CD14-positive monocyte (primary cell): ENCODE data around the gene DUSP16. TPM values are rescaled to one million over a fixed set of nuclear protein-coding genes. Genes with fewer than 3 reads are reported as not detected.

Source experiments
- DNase-seq, 3 donors: peaks; one replicate each; pipeline ENCODE4 v3.0.0-alpha.2; 2011 to 2022
- H2AFZ ChIP-seq: 2 replicates; pipeline ENCODE4 v1.6.0; 2012; ENCODE audit warnings: mild to moderate bottlenecking, low read depth, low read length, inconsistent platforms; ENCODE audit not compliant: insufficient read depth, poor library complexity, severe bottlenecking
- H3K27ac ChIP-seq, 2 donors: 1 replicate in 1 of 2; 2 replicates in 1 of 2; pipeline ENCODE4 v1.5.1; 2012 to 2013; ENCODE audit warnings: low read length in 2 of 2, control low read depth in 1 of 2, inconsistent platforms in 1 of 2, low read depth in 1 of 2, mild to moderate bottlenecking in 1 of 2
- H3K27me3 ChIP-seq, 2 donors: one replicate each; pipeline versions ENCODE4 v1.6.0 to v1.6.1; 2011 to 2013; ENCODE audit warnings: low read length in 2 of 2; ENCODE audit not compliant: control insufficient read depth in 2 of 2, insufficient read depth in 2 of 2
- H3K36me3 ChIP-seq, 2 donors: replicated peaks in 1 of 2; 1 replicate in 1 of 2; 2 replicates in 1 of 2; pipeline versions ENCODE4 v1.5.1 to v1.6.1; 2012 to 2013; ENCODE audit warnings: low read length in 2 of 2, control low read depth in 1 of 2, inconsistent platforms in 1 of 2, mild to moderate bottlenecking in 1 of 2; ENCODE audit not compliant: insufficient read depth in 2 of 2, control insufficient read depth in 1 of 2
- H3K4me1 ChIP-seq, 2 donors: 1 replicate in 1 of 2; 2 replicates in 1 of 2; pipeline versions ENCODE4 v1.5.1 to v1.6.1; 2012 to 2013; ENCODE audit warnings: low read length in 2 of 2, control low read depth in 1 of 2, inconsistent platforms in 1 of 2, mild to moderate bottlenecking in 1 of 2, moderate library complexity in 1 of 2; ENCODE audit not compliant: insufficient read depth in 2 of 2, control insufficient read depth in 1 of 2
- H3K4me2 ChIP-seq: replicated peaks from 2 replicates; pipeline ENCODE3; 2012; ENCODE audit warnings: low read length, moderate library complexity, mild to moderate bottlenecking; ENCODE audit not compliant: poor library complexity, severe bottlenecking; ENCODE audit errors: extremely low read depth
- H3K4me3 ChIP-seq, 3 experiments: fragments of 200-600 bp in 1 of 3; sonication (generic) in 1 of 3; replicated peaks in 1 of 3; 1 replicate in 2 of 3; 2 replicates in 1 of 3; pipeline ENCODE4 v1.5.1; 2011 to 2013; ENCODE audit warnings: low read length in 3 of 3, mild to moderate bottlenecking in 3 of 3, control low read depth in 2 of 3, low read depth in 2 of 3, inconsistent platforms in 1 of 3, moderate library complexity in 1 of 3
- H3K79me2 ChIP-seq: 2 replicates; pipeline ENCODE4 v1.6.0; 2012; ENCODE audit warnings: mild to moderate bottlenecking, control low read depth, inconsistent platforms, low read length, moderate library complexity; ENCODE audit not compliant: insufficient read depth
- H3K9ac ChIP-seq: 2 replicates; pipeline ENCODE4 v1.6.0; 2017; ENCODE audit warnings: low read length, mild to moderate bottlenecking; ENCODE audit not compliant: insufficient read depth, poor library complexity, severe bottlenecking
- H3K9me3 ChIP-seq, 2 donors: replicated peaks in 1 of 2; 1 replicate in 1 of 2; 2 replicates in 1 of 2; pipeline versions ENCODE4 v1.5.1 to v1.6.1; 2012 to 2013; ENCODE audit warnings: low read length in 2 of 2, control low read depth in 1 of 2; ENCODE audit not compliant: control insufficient read depth in 1 of 2, insufficient read depth in 1 of 2
- H4K20me1 ChIP-seq: 2 replicates; pipeline ENCODE4 v1.6.0; 2012; ENCODE audit warnings: mild to moderate bottlenecking, low read length, control low read depth, moderate library complexity; ENCODE audit not compliant: insufficient read depth
- H3K27ac Mint-ChIP-seq, 7 donors: one replicate each; pipeline ENCODE4 v1.8.0; 2020; ENCODE audit warnings: mild to moderate bottlenecking in 7 of 7, mixed read lengths in 7 of 7, moderate library complexity in 6 of 7, inconsistent platforms in 2 of 7
- H3K27me3 Mint-ChIP-seq, 3 donors: one replicate each; pipeline ENCODE4 v1.8.0; 2021 to 2022; ENCODE audit warnings: low read depth in 3 of 3, mild to moderate bottlenecking in 3 of 3, mixed read lengths in 3 of 3, moderate library complexity in 3 of 3, inconsistent platforms in 1 of 3
- H3K36me3 Mint-ChIP-seq, 2 donors: one replicate each; pipeline ENCODE4 v1.8.0; 2020; ENCODE audit warnings: mixed read lengths in 2 of 2, inconsistent platforms in 1 of 2, mild to moderate bottlenecking in 1 of 2
- H3K4me1 Mint-ChIP-seq: one replicate; pipeline ENCODE4 v1.8.0; 2020; ENCODE audit warnings: mild to moderate bottlenecking, mixed read lengths
- H3K4me3 Mint-ChIP-seq, 2 donors: one replicate each; pipeline ENCODE4 v1.8.0; 2020; ENCODE audit warnings: mild to moderate bottlenecking in 2 of 2, mixed read lengths in 2 of 2, moderate library complexity in 1 of 2
- H3K9me3 Mint-ChIP-seq, 7 donors: one replicate each; pipeline ENCODE4 v1.8.0; 2020 to 2022; ENCODE audit warnings: mixed read lengths in 7 of 7, mild to moderate bottlenecking in 6 of 7, moderate library complexity in 6 of 7, inconsistent platforms in 2 of 7
- WGBS: methylation state at CpG from one replicate; pipeline ENCODE4 v1.1.5; 2013; ENCODE audit warnings: missing lambda C conversion rate; ENCODE audit not compliant: insufficient coverage; 5-methylcytosine and 5-hydroxymethylcytosine counted together
- intact Hi-C, 2 donors: fragments of 100-400 bp; cut with micrococcal nuclease; formaldehyde crosslinking; loops; one replicate each; pipeline versions ENCODE4 v1.15.0 to v1.15.1; 2023
- polyA plus RNA-seq, 3 donors: library from polyadenylated mRNA; depleted of rRNA in 1 of 3; unstranded in 2 of 3; stranded (reverse) in 1 of 3; fragments of 300-500 nt in 2 of 3; fragments of >200 nt in 1 of 3; fragmentation: Illumina TruSeq in 2 of 3; gene quantifications; 1 replicate in 2 of 3; 2 replicates in 1 of 3; pipeline ENCODE4 v1.2.3, GENCODE V29; 2012 to 2021
- TF ChIP-seq, protein P1 (sequence below): fragments of 200-600 bp; IDR thresholded peaks from one replicate; pipeline ENCODE4 v1.8.0; 2022; ENCODE audit warnings: antibody characterized with exemption, mild to moderate bottlenecking

DUSP16 gene
- polyA plus RNA-seq, 3 donors = 0.04 to 0.46 (median 0.27) TPM

DNA sequence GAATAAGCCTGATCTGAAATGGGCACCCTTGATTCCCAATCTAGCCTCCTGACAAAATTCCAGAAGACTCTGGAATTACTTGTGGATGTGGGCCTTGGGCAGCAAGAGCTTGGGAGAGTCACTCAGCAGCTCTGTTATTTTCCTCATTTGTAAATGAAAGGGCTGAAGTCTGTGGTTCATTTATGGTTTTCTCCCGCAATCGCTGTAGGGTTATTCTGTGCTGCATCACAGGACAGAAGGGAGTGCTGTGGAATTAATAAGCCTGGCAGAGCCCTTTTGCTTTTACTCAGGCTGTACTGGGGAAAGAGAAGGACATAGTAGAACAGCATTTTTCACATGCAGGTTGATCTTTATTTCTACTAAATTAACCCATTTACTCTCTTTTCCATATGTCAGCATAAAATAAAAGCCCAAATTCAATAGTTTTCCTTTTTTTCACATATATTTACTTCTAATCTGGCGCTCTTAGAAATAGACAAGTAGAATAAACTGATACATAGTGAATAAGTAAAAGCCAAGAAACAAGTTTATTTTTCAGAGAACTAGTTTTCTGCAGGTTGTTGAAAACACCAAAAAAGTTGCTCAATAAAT, 49.2 kb downstream of the DUSP16 start:
- Histone ChIP-seq H2AFZ (no peak overlapping the region), H3K27me3 (no peaks in the 10 kb centered on the region), H4K20me1 (no peaks in the 10 kb centered on the region), H3K4me1 (peaks cover 0 to under 1% of the 10 kb centered on the region in 2 donors), H3K9ac (no peak overlapping the region), H3K9me3 (no peaks in the 10 kb centered on the region), H3K4me2 (no peak overlapping the region), H3K4me3 (no peak overlapping the region), H3K79me2 (no peaks in the 10 kb centered on the region), H3K27ac (no peak overlapping the region), H3K36me3 (no peaks in the 10 kb centered on the region)
- WGBS = no CpG with 5 or more reads among the region's 3 CpGs
- TF ChIP-seq, protein P1, sequence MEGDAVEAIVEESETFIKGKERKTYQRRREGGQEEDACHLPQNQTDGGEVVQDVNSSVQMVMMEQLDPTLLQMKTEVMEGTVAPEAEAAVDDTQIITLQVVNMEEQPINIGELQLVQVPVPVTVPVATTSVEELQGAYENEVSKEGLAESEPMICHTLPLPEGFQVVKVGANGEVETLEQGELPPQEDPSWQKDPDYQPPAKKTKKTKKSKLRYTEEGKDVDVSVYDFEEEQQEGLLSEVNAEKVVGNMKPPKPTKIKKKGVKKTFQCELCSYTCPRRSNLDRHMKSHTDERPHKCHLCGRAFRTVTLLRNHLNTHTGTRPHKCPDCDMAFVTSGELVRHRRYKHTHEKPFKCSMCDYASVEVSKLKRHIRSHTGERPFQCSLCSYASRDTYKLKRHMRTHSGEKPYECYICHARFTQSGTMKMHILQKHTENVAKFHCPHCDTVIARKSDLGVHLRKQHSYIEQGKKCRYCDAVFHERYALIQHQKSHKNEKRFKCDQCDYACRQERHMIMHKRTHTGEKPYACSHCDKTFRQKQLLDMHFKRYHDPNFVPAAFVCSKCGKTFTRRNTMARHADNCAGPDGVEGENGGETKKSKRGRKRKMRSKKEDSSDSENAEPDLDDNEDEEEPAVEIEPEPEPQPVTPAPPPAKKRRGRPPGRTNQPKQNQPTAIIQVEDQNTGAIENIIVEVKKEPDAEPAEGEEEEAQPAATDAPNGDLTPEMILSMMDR = no peak
- Mint-ChIP-seq H3K27me3 (no peaks in the 10 kb centered on the region), H3K36me3 (no peaks in the 10 kb centered on the region), H3K9me3 (no peaks in the 10 kb centered on the region), H3K27ac (no peak overlapping the region), H3K4me1 (peaks cover 14% of the 10 kb centered on the region), H3K4me3 (no peak overlapping the region)
- no peak for DNase-seq
- intact Hi-C loops = no loop called here

GRCh38 chr12:12511895-12512711, 50.6 kb downstream of the DUSP16 start:
- Histone ChIP-seq H3K27me3 (no peaks in the 10 kb centered on the region), H4K20me1 (no peaks in the 10 kb centered on the region), H3K79me2 (no peaks in the 10 kb centered on the region), H3K27ac (no peak overlapping the region), H3K9ac (no peak overlapping the region), H3K4me3 (no peak overlapping the region), H2AFZ (no peak overlapping the region), H3K9me3 (no peaks in the 10 kb centered on the region), H3K36me3 (no peaks in the 10 kb centered on the region), H3K4me1 (peaks cover 0 to 3% of the 10 kb centered on the region in 2 donors), H3K4me2 (no peak overlapping the region)
- intact Hi-C loops = no loop called here
- 100% methylated on average over 3 of the region's 5 CpGs for WGBS
- no peaks in the 10 kb centered on the region for H3K27me3 Mint-ChIP-seq
- H3K9me3 Mint-ChIP-seq = no peaks in the 10 kb centered on the region
- H3K4me3 Mint-ChIP-seq = no peak overlapping the region
- TF ChIP-seq, protein P1 = no peak
- no peak overlapping the region for H3K27ac Mint-ChIP-seq
- no peak for DNase-seq
- H3K4me1 Mint-ChIP-seq = peaks cover 14% of the 10 kb centered on the region
- no peaks in the 10 kb centered on the region for H3K36me3 Mint-ChIP-seq
